Nephron (organoid): ENCODE measurements around the gene ZNF207.

ENCODE experiments used
- H3K27ac Mint-ChIP-seq, 3 experiments: 2 replicates each; pipeline ENCODE4 v1.8.0; 2020; ENCODE audit warnings: mixed read lengths in 3 of 3, mild to moderate bottlenecking in 2 of 3, moderate library complexity in 1 of 3
- H3K27me3 Mint-ChIP-seq: 2 replicates; pipeline ENCODE4 v1.8.0; 2021; ENCODE audit warnings: low read depth, mild to moderate bottlenecking, moderate library complexity, mixed read lengths
- H3K36me3 Mint-ChIP-seq: 2 replicates; pipeline ENCODE4 v1.8.0; 2020; ENCODE audit warnings: low read depth, mixed read lengths
- H3K4me1 Mint-ChIP-seq: 2 replicates; pipeline ENCODE4 v1.8.0; 2020; ENCODE audit warnings: mixed read lengths
- H3K4me3 Mint-ChIP-seq, 3 experiments: 2 replicates each; pipeline ENCODE4 v1.8.0; 2020; ENCODE audit warnings: mild to moderate bottlenecking in 3 of 3, mixed read lengths in 3 of 3, moderate library complexity in 2 of 3
- H3K9me3 Mint-ChIP-seq: 2 replicates; pipeline ENCODE4 v1.8.0; 2020; ENCODE audit warnings: mixed read lengths
- TF ChIP-seq, protein P1 (sequence below), 3 experiments: fragments of 200-600 bp; sonication (generic); IDR thresholded peaks; one replicate each; pipeline ENCODE4 v1.5.0; 2021; ENCODE audit warnings: antibody characterized with exemption in 3 of 3; ENCODE audit not compliant: unreplicated experiment in 3 of 3

The ZNF207 gene

DNA sequence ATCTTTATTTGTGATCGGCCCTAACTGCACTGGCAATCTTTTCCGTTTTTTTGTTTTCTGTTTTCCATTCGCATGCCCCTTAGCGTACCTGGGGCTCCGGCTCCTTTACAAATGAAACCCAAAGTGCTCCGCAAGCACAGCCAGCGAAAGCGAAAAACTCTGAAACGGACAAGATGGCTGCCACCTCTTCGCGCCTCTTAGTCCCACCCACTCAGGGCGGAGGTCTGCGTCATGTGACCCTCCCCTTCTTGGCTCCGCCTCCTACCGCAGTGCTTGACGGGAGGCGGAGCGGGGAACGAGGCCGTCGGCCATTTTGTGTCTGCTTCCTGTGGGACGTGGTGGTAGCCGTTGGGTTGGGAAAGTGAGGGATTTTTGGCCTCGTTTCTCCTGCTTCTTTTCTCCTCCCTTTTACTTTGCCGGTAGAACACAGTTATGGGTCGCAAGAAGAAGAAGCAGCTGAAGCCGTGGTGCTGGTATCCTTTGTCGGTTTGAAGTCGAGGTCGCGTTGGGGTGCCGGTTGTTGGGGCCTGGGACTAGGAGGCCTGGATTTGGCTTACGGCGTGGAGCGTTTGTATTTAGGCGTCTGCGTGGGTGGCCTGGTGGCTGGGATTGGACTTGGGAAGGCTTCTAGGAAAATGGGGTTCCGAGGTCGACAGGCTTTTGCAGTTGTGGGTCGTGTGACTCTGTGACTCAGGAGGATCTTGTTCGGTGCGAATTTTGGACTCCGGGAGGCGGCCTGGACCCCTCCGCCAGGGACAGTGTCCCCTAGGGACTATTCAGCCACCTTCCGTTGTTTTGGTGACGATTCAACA is at the start of gene ZNF207:
Gene ZNF207, plus strand, starts transcription at position 304 of the 812 bp plus-strand sequence. Its CDS starts 129 bp downstream, at position 433.
- TF ChIP-seq, protein P1, sequence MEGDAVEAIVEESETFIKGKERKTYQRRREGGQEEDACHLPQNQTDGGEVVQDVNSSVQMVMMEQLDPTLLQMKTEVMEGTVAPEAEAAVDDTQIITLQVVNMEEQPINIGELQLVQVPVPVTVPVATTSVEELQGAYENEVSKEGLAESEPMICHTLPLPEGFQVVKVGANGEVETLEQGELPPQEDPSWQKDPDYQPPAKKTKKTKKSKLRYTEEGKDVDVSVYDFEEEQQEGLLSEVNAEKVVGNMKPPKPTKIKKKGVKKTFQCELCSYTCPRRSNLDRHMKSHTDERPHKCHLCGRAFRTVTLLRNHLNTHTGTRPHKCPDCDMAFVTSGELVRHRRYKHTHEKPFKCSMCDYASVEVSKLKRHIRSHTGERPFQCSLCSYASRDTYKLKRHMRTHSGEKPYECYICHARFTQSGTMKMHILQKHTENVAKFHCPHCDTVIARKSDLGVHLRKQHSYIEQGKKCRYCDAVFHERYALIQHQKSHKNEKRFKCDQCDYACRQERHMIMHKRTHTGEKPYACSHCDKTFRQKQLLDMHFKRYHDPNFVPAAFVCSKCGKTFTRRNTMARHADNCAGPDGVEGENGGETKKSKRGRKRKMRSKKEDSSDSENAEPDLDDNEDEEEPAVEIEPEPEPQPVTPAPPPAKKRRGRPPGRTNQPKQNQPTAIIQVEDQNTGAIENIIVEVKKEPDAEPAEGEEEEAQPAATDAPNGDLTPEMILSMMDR (IDR thresholded peaks at IDR 0.05; ENCODE audit: unreplicated experiment in 3 of 3) = no peak
- peaks cover 34% of the 10 kb centered on the region for H3K4me1 Mint-ChIP-seq
- peak within 1 kb of the TSS; percentile 99 to 100 (median 100) for H3K27ac Mint-ChIP-seq
- no peaks in the 10 kb centered on the region for H3K27me3 Mint-ChIP-seq
- H3K4me3 Mint-ChIP-seq = peak within 1 kb of the TSS; percentile 97 to 100 (median 99)
- peaks cover 37% of the 10 kb centered on the region for H3K36me3 Mint-ChIP-seq
- no peaks in the 10 kb centered on the region for H3K9me3 Mint-ChIP-seq

DNA sequence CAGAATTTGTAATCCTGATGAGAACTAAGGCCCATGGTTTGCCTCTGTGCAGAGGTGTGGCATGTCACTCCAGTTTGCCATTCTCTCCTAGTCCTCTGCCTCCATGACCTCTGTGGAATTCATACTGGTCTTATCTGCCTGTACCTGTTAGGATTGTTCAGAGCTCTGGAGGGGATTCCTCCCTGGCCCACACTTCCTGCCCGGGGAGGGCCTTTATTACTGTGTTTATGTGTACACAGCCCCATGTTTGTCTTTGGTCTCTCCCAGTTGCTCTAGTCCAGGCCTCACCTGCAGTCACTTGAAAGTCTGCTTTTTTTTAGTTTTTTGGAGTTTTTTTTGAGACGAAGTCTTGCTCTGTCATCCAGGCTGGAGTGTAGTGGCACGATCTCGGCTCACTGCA is 47.9 kb upstream of the ZNF207 start:
- H3K36me3 Mint-ChIP-seq = no peaks in the 10 kb centered on the region
- no peak overlapping the region for H3K4me3 Mint-ChIP-seq
- no peak overlapping the region for H3K27ac Mint-ChIP-seq
- H3K9me3 Mint-ChIP-seq = no peaks in the 10 kb centered on the region
- TF ChIP-seq, protein P1 (IDR thresholded peaks at IDR 0.05; ENCODE audit: unreplicated experiment in 3 of 3) = no peak
- H3K4me1 Mint-ChIP-seq = peaks cover 31% of the 10 kb centered on the region
- H3K27me3 Mint-ChIP-seq = peaks cover 22% of the 10 kb centered on the region

DNA sequence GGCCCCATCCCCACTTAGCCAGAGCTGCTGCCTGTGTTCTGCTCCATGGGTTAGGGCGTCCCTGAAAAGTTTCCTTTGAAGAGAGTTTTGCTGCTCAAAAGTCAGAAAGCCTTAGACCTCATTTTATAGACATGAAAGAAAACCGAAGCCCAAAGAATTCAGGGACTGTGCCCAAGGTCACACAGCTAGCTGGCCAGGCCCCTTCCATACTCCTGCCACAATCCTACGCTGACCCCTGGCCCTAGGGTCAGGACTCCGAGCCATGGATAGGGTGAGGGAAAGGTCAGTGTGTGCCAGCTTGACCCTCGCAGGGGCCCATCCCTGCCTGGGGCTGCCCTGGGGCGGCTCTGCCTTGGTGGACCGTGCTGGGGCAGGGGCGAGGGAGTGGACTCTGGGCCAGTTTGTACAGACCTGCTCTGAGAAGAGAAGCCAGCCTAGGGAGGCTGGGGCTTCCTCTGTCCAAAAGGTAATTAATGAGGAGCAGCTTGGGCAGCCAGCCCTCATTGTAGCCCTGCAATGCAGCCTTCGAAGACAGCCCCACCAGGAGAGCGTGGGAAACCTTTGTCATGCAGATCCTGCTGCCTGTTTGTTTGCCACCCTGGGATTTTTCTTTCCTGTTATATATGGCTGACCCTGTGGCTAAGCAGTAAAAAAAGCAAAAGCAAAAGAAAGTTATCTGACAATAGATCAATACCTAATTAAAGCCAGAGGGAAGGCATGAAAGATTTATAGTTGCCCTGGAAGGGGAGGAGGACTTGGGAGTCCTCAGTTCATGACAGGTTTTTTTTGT is 46.9 kb upstream of the ZNF207 start:
- Mint-ChIP-seq H3K27ac (peak overlapping the region in 2 of 3 experiments; percentile 3), H3K9me3 (no peaks in the 10 kb centered on the region), H3K27me3 (peaks cover 22% of the 10 kb centered on the region), H3K36me3 (no peaks in the 10 kb centered on the region), H3K4me3 (no peak overlapping the region), H3K4me1 (peaks cover 31% of the 10 kb centered on the region)
- TF ChIP-seq, protein P1 (IDR thresholded peaks at IDR 0.05; ENCODE audit: unreplicated experiment in 3 of 3) = no peak

- Mint-ChIP-seq H3K4me1 (peaks cover 25% of the 10 kb centered on the region), H3K4me3 (no peak overlapping the region), H3K36me3 (no peaks in the 10 kb centered on the region), H3K27me3 (peaks cover 20% of the 10 kb centered on the region), H3K27ac (peak overlapping the region in 1 of 3 experiments; percentile 3), H3K9me3 (no peaks in the 10 kb centered on the region)
- TF ChIP-seq, protein P1 (IDR thresholded peaks at IDR 0.05; ENCODE audit: unreplicated experiment in 3 of 3) = no peak
Observed at GRCh38 chr17:32303781-32304288, 46.1 kb upstream of the ZNF207 start.

- TF ChIP-seq, protein P1 (IDR thresholded peaks at IDR 0.05; ENCODE audit: unreplicated experiment in 3 of 3) = no peak
- Mint-ChIP-seq H3K27me3 (peaks cover 18% of the 10 kb centered on the region), H3K9me3 (no peaks in the 10 kb centered on the region), H3K4me1 (peaks cover 13% of the 10 kb centered on the region), H3K36me3 (no peaks in the 10 kb centered on the region), H3K4me3 (no peak overlapping the region), H3K27ac (no peak overlapping the region)
Observed at GRCh38 chr17:32305049-32305448, 44.9 kb upstream of the ZNF207 start.
